Stimulated activated CD8-positive, alpha-beta memory T cell treated with anti-CD3 and anti-CD28 coated beads, Interleukin-2, amount 100 ng/mL, for 1 hour (primary cell): ENCODE measurements around the gene PGAM2.

Experiments used
- DNase-seq, 2 donors: peaks; one replicate each; pipeline ENCODE4 v3.0.0-alpha.2; 2020; ENCODE audit warnings: low read depth in 2 of 2

The PGAM2 gene

GRCh38 chr7:44065431-44066110 is at the start of gene PGAM2:
PGAM2 (minus strand) TSS chr7:44065567; CDS start chr7:44065529, 38 bp downstream.
- DNase-seq, result no peak

- DNase-seq, result no peak
Observed at GRCh38 chr7:44114586-44115310, 49.4 kb upstream of the PGAM2 start.

GRCh38 chr7:44113764-44114354 is 48.5 kb upstream of the PGAM2 start:
- DNase-seq, result no peak

GRCh38 chr7:44112997-44113763 is 47.8 kb upstream of the PGAM2 start:
- no peak for DNase-seq

- no peak for DNase-seq
Observed at GRCh38 chr7:44112231-44112996, 47.0 kb upstream of the PGAM2 start.

GRCh38 chr7:44111761-44112160 is 46.4 kb upstream of the PGAM2 start:
- DNase-seq, result no peak

GRCh38 chr7:44110719-44111635 is 45.6 kb upstream of the PGAM2 start:
- no peak for DNase-seq

GRCh38 chr7:44109991-44110390 is 44.6 kb upstream of the PGAM2 start:
- no peak for DNase-seq

- no peak for DNase-seq
Observed at GRCh38 chr7:44108768-44109750, 43.7 kb upstream of the PGAM2 start.

GRCh38 chr7:44107961-44108767 is 42.8 kb upstream of the PGAM2 start:
- DNase-seq, result no peak

GRCh38 chr7:44107116-44107960 is 42.0 kb upstream of the PGAM2 start:
- DNase-seq, result no peak

- DNase-seq, result no peak
Observed at GRCh38 chr7:44106311-44107065, 41.1 kb upstream of the PGAM2 start.

GRCh38 chr7:44105832-44106231 is 40.5 kb upstream of the PGAM2 start:
- DNase-seq, result no peak

- DNase-seq, result no peak
Observed at GRCh38 chr7:44104860-44105771, 39.7 kb upstream of the PGAM2 start.
